SJSA1 (cell line): Measurements from ENCODE around the gene PLOD2. TPM values are rescaled to one million over a fixed set of nuclear protein-coding genes. Genes with fewer than 3 reads are reported as not detected.
"Not testable (repeated sequence)": the region's sequence is repeated elsewhere in the genome, so short reads cannot be mapped to it uniquely, and the experiment has no call there.

ENCODE experiments used
- DNase-seq, 2 experiments: peaks; one replicate each; pipeline ENCODE4 v3.0.0-alpha.2; 2015 to 2020; ENCODE audit warnings: low spot score in 2 of 2, low read depth in 1 of 2
- H3K27ac ChIP-seq: fragments of 250-450 bp; sonication (Bioruptor Pico); 2 replicates; pipeline ENCODE4 v1.5.1; 2020; ENCODE audit warnings: mild to moderate bottlenecking, moderate library complexity
- H3K27me3 ChIP-seq: fragments of 250-450 bp; sonication (Bioruptor Pico); replicated peaks from 2 replicates; pipeline ENCODE4 v1.5.1; 2020; ENCODE audit warnings: mild to moderate bottlenecking, moderate library complexity
- H3K36me3 ChIP-seq: fragments of 250-450 bp; sonication (Bioruptor Pico); 2 replicates; pipeline ENCODE4 v1.5.1; 2020; ENCODE audit warnings: mild to moderate bottlenecking
- H3K4me1 ChIP-seq: fragments of 250-450 bp; sonication (Bioruptor Pico); replicated peaks from 2 replicates; pipeline ENCODE4 v1.6.1; 2021; ENCODE audit warnings: mild to moderate bottlenecking
- H3K4me3 ChIP-seq: fragments of 250-450 bp; sonication (Bioruptor Pico); 2 replicates; pipeline ENCODE4 v1.5.1; 2020; ENCODE audit warnings: mild to moderate bottlenecking
- H3K9me3 ChIP-seq: fragments of 250-450 bp; sonication (Bioruptor Pico); replicated peaks from 2 replicates; pipeline ENCODE4 v1.5.1; 2020; ENCODE audit warnings: mild to moderate bottlenecking
- total RNA-seq: library from RNA; depleted of rRNA; stranded (reverse); fragments of >200 nt; shearing (Covaris generic); gene quantifications from 2 replicates; pipeline ENCODE4 v1.2.3, GENCODE V29; 2014

Gene PLOD2
- total RNA-seq, 1 experiment from 2014 or later, result 109 TPM

GRCh38 chr3:146124126-146124801 is 36.7 kb downstream of the PLOD2 start:
- no peaks in the 10 kb centered on the region for H3K27me3 ChIP-seq
- H3K4me1 ChIP-seq, result peaks cover 6% of the 10 kb centered on the region; the same call in 1 of the 2 replicates
- H3K36me3 ChIP-seq, result peaks cover 28% of the 10 kb centered on the region
- H3K9me3 ChIP-seq, result no peaks in the 10 kb centered on the region
- DNase-seq, result no peak
- no peak overlapping the region for H3K4me3 ChIP-seq
- H3K27ac ChIP-seq, result no peak overlapping the region

GRCh38 chr3:146117406-146118285 is 43.3 kb downstream of the PLOD2 start:
- H3K9me3 ChIP-seq, result no peaks in the 10 kb centered on the region
- H3K4me3 ChIP-seq, result no peak overlapping the region
- H3K4me1 ChIP-seq, result no peaks in the 10 kb centered on the region
- peaks cover 65% of the 10 kb centered on the region for H3K36me3 ChIP-seq
- H3K27ac ChIP-seq, result no peak overlapping the region
- H3K27me3 ChIP-seq, result no peaks in the 10 kb centered on the region
- no peak for DNase-seq

- no peak for DNase-seq
- Histone ChIP-seq H3K4me3 (no peak overlapping the region), H3K27ac (no peak overlapping the region)
These were observed 45.4 kb downstream of the PLOD2 start for GRCh38 chr3:146115619-146116018.

GRCh38 chr3:146113804-146114203 is 47.2 kb downstream of the PLOD2 start:
- H3K4me3 ChIP-seq, H3K4me1 ChIP-seq, H3K27me3 ChIP-seq, DNase-seq, H3K9me3 ChIP-seq, H3K27ac ChIP-seq: not testable (repeated sequence)
- peaks cover 54% of the 10 kb centered on the region for H3K36me3 ChIP-seq

More at GRCh38 chr3:146115619-146116018, 45.4 kb downstream of the PLOD2 start:
- no peaks in the 10 kb centered on the region for H3K27me3 ChIP-seq
- no peaks in the 10 kb centered on the region for H3K9me3 ChIP-seq
- peaks cover 56% of the 10 kb centered on the region for H3K36me3 ChIP-seq
- no peaks in the 10 kb centered on the region for H3K4me1 ChIP-seq

GRCh38 chr3:146111337-146111736 is 49.6 kb downstream of the PLOD2 start:
- H3K4me1 ChIP-seq, result no peaks in the 10 kb centered on the region; the same call in 1 of the 2 replicates
- no peak overlapping the region for H3K4me3 ChIP-seq
- no peak overlapping the region for H3K27ac ChIP-seq
- H3K9me3 ChIP-seq, result no peaks in the 10 kb centered on the region
- H3K27me3 ChIP-seq, result no peaks in the 10 kb centered on the region
- H3K36me3 ChIP-seq, result peaks cover 42% of the 10 kb centered on the region
- no peak for DNase-seq

- peaks cover 42% of the 10 kb centered on the region for H3K36me3 ChIP-seq
These were observed 50.8 kb downstream of the PLOD2 start for GRCh38 chr3:146110161-146110560.

GRCh38 chr3:146106986-146107385 is 54.0 kb downstream of the PLOD2 start:
- Histone ChIP-seq H3K4me3 (no peak overlapping the region), H3K36me3 (peaks cover 51% of the 10 kb centered on the region), H3K9me3 (no peaks in the 10 kb centered on the region), H3K27me3 (no peaks in the 10 kb centered on the region), H3K27ac (no peak overlapping the region), H3K4me1 (no peaks in the 10 kb centered on the region; the same call in 1 of the 2 replicates)
- no peak for DNase-seq

More at GRCh38 chr3:146110161-146110560, 50.8 kb downstream of the PLOD2 start:
- no peaks in the 10 kb centered on the region for H3K9me3 ChIP-seq
- H3K4me1 ChIP-seq, result no peaks in the 10 kb centered on the region; the same call in 1 of the 2 replicates
- H3K27me3 ChIP-seq, result no peaks in the 10 kb centered on the region
- DNase-seq, result no peak
- H3K4me3 ChIP-seq, result no peak overlapping the region
- no peak overlapping the region for H3K27ac ChIP-seq

- H3K27ac ChIP-seq, result no peak overlapping the region
- H3K4me3 ChIP-seq, result no peak overlapping the region
- no peaks in the 10 kb centered on the region for H3K27me3 ChIP-seq
- no peaks in the 10 kb centered on the region for H3K9me3 ChIP-seq
- no peak for DNase-seq
- peaks cover 51% of the 10 kb centered on the region for H3K36me3 ChIP-seq
- H3K4me1 ChIP-seq, result peaks cover 5% of the 10 kb centered on the region; the same call in 1 of the 2 replicates
These were observed 56.9 kb downstream of the PLOD2 start for GRCh38 chr3:146104068-146104467.

- no peak overlapping the region for H3K4me3 ChIP-seq
- H3K27ac ChIP-seq, result no peak overlapping the region
- H3K36me3 ChIP-seq, result peaks cover 45% of the 10 kb centered on the region
- no peaks in the 10 kb centered on the region for H3K27me3 ChIP-seq
- no peak for DNase-seq
- H3K4me1 ChIP-seq, result peaks cover 5% of the 10 kb centered on the region; the same call in 1 of the 2 replicates
- no peaks in the 10 kb centered on the region for H3K9me3 ChIP-seq
These were observed 58.1 kb downstream of the PLOD2 start for GRCh38 chr3:146102885-146103284.

- Histone ChIP-seq H3K27me3 (no peaks in the 10 kb centered on the region), H3K27ac (no peak overlapping the region), H3K36me3 (peaks cover 46% of the 10 kb centered on the region), H3K4me1 (peaks cover 5% of the 10 kb centered on the region; the same call in 1 of the 2 replicates), H3K4me3 (no peak overlapping the region), H3K9me3 (no peaks in the 10 kb centered on the region)
- DNase-seq, result no peak
These were observed 59.4 kb downstream of the PLOD2 start for GRCh38 chr3:146101538-146101937.

GRCh38 chr3:146100825-146101444 is 60.0 kb downstream of the PLOD2 start:
- peaks cover 5% of the 10 kb centered on the region; the same call in 1 of the 2 replicates for H3K4me1 ChIP-seq
- peaks cover 40% of the 10 kb centered on the region for H3K36me3 ChIP-seq
- no peak overlapping the region for H3K27ac ChIP-seq

GRCh38 chr3:146100180-146100579 is 60.8 kb downstream of the PLOD2 start:
- Histone ChIP-seq H3K9me3 (no peaks in the 10 kb centered on the region), H3K4me1 (peaks cover 5% of the 10 kb centered on the region; the same call in 1 of the 2 replicates), H3K27me3 (no peaks in the 10 kb centered on the region), H3K36me3 (peaks cover 33% of the 10 kb centered on the region), H3K4me3 (no peak overlapping the region), H3K27ac (no peak overlapping the region)
- DNase-seq, result no peak

More at GRCh38 chr3:146100825-146101444, 60.0 kb downstream of the PLOD2 start:
- no peaks in the 10 kb centered on the region for H3K27me3 ChIP-seq
- no peaks in the 10 kb centered on the region for H3K9me3 ChIP-seq
- DNase-seq, result no peak
- no peak overlapping the region for H3K4me3 ChIP-seq

GRCh38 chr3:146099316-146099715 is 61.7 kb downstream of the PLOD2 start:
- Histone ChIP-seq H3K27ac (no peak overlapping the region), H3K36me3 (peaks cover 26% of the 10 kb centered on the region)

More at GRCh38 chr3:146099316-146099715, 61.7 kb downstream of the PLOD2 start:
- Histone ChIP-seq H3K4me1 (peaks cover 5% of the 10 kb centered on the region; the same call in 1 of the 2 replicates), H3K9me3 (no peaks in the 10 kb centered on the region), H3K4me3 (no peak overlapping the region), H3K27me3 (no peaks in the 10 kb centered on the region)
- DNase-seq, result no peak
